ENCODE results near the gene CNNM2.

DNA sequence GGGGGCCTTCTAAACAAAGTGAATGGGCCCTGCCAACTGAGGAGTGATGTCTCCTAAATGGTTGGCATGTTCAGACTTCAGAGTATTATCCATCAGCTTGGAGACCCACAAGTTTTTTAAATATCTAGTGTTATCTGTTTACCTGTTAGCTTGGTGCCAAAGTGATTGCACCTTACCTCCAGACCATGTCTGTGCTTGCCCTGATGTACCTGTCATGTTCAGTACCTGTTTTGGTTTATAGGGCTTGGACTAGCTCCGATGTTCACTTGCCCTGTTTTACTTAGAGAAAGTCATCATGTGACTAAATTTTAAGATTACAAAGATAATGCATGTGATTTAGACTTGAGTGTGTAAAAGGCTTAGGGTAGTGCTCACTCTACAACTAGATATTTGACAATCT, 67.7 kb downstream of the CNNM2 start:
- TF ChIP-seq, protein P1, sequence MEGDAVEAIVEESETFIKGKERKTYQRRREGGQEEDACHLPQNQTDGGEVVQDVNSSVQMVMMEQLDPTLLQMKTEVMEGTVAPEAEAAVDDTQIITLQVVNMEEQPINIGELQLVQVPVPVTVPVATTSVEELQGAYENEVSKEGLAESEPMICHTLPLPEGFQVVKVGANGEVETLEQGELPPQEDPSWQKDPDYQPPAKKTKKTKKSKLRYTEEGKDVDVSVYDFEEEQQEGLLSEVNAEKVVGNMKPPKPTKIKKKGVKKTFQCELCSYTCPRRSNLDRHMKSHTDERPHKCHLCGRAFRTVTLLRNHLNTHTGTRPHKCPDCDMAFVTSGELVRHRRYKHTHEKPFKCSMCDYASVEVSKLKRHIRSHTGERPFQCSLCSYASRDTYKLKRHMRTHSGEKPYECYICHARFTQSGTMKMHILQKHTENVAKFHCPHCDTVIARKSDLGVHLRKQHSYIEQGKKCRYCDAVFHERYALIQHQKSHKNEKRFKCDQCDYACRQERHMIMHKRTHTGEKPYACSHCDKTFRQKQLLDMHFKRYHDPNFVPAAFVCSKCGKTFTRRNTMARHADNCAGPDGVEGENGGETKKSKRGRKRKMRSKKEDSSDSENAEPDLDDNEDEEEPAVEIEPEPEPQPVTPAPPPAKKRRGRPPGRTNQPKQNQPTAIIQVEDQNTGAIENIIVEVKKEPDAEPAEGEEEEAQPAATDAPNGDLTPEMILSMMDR (conservative IDR thresholded peaks at IDR 0.05) = no peak
- no peak for TF ChIP-seq ZFX (IDR thresholded peaks at IDR 0.05)
